Measurements from ENCODE around the gene NALCN.

Gene NALCN

DNA sequence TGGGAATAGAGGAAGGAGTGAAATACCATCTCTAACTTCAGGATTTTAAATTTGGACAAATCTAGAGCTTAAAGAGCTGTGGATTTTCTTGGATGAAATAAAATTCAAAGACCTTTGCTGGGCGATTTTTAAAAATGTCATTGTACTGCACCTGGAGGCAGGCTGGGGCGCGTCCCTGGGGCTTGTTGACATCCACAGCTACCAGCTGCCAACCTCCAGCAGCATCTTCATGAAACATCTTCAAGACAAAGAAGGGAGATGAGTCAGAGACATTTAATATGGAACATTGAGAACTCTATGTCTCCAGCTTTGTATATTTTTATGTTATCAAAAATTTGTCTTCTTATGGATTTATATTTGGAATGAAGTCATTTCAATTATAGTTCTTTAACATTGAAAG is 132.5 kb downstream of the NALCN start:
- DNase-seq: no peak

DNA sequence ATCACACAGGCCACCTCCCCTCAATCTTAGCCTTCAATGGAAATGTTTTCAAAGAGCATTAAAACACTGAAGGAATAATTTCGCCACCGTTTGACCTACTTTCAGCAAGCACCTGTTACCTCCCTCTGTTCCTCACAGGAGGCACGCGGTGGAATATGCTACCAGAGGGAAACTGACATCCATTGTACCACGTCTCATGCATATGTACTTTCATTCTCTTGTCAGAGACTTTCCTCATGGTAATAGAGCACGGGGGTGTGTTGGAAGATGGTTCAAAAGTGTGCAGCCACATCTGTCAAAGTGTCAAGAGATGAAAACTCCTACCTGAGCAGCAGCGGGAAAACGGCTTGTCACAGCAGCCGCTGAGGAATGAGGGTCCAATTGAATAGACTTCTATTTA is 143.4 kb downstream of the NALCN start:
- peak in 1 of 14 donors; percentile 27 for DNase-seq

DNA sequence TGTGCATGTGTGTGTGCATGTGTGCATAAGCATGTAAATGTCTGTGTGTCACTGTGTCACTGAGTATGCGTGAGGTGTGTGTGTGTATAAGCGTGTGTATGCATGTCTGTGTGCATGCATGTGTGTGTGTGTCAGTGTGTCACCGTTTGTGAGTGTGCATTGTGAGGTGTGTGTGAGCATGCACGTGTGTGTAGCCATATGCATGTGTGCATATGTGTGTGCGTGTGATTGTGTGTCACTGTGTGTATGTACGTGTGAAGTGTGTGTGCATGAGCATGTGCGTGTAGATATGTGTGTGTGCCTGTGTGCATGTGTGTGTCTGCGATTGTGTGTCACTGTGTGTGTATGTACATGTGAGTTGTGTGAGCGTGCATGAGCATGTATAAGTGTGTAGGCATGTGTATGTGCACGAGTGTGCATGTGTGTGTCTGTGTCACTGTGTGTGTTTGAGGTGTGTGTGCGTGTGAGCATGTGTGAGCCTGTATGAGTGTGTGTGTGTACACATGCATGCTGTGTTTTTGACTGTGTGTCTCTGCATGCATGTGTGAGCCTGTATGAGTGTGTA is 144.5 kb downstream of the NALCN start:
- DNase-seq: no peak

DNA sequence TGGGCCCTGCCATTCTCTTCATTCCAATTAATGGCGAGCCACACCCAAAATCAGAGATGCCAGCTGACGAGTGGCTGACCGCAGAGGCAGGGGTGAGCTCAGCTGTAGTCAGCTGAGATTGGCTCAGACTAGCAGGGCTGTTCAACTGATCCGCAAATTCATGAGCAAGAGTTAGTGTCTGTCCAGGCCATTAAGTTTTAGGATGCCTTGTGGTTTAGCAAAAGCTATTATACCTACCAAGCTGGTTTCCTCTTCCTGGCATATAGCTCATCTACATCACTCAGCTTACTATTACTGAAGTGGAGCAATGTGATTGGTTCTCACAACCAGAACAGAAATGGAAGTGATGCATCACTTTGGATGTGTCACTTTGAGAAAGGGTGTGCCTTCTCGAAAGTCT is 148.7 kb downstream of the NALCN start:
- no peak for DNase-seq

DNA sequence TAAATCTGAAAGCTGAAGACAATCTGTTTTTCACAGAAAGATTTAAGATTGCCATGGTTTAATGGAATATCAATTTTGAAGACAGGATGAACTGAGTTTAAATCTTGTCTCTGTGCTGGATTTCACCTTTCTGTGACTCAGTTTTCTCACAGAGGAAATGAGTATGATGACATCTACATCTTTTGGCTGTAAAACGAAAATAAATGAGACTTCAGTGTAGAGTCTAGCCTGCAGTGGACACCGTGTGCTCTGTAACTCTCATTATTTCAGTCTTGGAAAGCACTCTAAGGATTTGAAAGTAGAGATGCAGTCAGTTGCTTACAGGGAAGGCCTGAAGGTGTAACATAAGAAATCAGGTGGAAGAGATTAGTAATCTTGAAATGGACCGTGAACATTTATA is 150.4 kb downstream of the NALCN start:
- DNase-seq: no peak

- DNase-seq: no peak
These were observed 151.4 kb downstream of the NALCN start for GRCh38 chr13:101264931-101265330.

- DNase-seq: no peak
These were observed 154.0 kb downstream of the NALCN start for GRCh38 chr13:101262306-101262705.

DNA sequence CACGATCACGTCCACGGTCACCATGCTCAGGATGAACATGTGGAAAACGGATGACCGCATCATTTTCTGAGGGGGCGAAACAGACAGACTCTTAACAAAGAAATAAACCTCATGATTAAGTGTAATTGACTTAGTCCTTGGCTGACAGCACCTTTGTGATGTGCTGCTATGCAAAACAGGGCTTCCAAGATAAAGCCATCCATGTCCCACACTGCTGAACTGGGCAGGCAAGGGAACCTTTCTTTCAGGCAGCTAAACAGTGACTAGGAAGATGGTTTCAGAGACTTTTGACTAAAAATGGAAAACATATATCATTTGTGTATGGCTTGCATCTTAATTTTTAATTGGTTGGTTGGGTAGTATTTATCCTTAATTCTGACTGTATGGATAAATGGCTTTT is 157.8 kb downstream of the NALCN start:
- no peak for DNase-seq

- no peak for DNase-seq
These were observed 158.2 kb downstream of the NALCN start for GRCh38 chr13:101258071-101258470.

GRCh38 chr13:101248739-101249514 is 167.4 kb downstream of the NALCN start:
- no peak for DNase-seq

- no peak for DNase-seq
These were observed 173.6 kb downstream of the NALCN start for GRCh38 chr13:101242720-101243119.

DNA sequence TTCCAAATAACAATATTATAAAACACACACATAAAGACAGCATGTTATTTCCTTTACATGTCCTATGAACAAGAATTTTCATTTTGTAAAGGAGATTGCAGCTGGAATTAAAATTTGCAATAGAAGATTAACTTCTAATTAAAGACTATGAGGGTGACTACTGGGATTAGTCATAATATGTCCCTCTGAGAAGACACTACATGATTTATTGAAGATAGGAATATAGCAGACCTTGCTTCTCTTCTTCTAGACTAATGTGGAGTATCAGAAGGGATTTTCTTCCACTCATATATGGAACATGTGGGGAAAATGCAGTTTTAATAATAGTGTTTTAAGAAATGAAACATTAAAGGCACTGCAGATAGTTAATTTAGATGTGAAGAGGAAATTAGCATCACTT is 177.8 kb downstream of the NALCN start:
- DNase-seq: no peak

DNA sequence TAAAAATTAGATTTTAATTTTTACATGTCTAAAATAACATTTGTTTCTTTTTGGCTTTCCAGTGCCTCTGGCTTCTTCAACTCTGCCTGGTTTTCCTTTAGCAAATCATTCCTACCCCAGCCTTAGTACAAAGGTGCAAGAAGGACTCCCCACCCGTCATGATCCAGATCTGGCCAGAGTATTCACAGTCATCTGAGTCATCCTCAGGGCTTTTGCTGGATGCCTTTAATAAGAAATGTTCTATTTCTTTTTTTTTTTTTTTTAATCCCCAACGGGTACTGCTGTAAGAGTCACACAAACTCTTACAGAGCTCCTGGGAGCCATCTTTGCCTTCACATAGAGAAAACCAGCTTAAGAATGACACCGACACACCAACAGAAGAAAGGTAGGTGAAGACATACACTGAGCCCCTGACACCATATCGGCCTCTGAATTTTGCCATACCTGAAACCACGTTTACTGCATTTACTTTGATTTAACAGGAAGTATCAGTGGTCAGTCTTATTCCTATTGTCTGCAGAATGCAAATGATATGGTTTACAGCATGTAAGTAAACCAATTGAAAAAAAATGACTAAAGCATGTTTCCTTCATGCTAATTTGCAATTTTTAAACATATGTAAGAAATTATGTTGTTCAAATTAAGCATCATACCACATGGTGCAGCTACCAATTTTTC is 184.4 kb downstream of the NALCN start:
- peak in 1 of 14 donors; percentile 3 for DNase-seq

DNA sequence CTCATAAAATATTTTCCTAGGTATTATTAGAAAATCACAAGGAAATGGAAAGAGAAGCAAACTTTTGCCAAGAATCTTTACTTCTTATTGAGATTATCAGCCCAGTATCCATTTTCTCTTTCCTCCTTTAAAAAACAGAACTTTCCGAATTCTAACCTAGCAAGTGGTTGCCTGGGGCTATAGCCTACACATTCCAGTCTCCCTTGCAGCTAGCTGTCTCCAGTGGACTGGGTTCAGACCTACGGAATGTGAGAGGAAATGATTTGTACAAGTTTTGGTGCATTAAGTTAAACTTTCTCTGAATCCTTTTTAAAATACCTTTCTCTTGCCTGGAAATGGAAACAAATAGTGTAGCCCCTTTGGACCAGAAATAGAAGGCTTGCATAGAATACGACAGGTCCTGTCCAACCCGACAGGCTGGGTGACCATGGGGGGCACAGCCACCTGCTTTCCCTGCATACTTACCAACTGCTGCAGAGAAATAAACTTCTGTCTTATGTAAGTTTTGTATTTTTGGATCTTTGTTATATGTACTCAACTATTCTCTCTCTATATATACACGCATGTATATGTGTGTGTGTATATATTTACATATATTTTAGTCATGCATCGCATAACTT is 185.9 kb downstream of the NALCN start:
- DNase-seq: peak in 2 of 14 donors; percentile 3 to 87

GRCh38 chr13:101219609-101220265 is 196.6 kb downstream of the NALCN start:
- DNase-seq: no peak

DNA sequence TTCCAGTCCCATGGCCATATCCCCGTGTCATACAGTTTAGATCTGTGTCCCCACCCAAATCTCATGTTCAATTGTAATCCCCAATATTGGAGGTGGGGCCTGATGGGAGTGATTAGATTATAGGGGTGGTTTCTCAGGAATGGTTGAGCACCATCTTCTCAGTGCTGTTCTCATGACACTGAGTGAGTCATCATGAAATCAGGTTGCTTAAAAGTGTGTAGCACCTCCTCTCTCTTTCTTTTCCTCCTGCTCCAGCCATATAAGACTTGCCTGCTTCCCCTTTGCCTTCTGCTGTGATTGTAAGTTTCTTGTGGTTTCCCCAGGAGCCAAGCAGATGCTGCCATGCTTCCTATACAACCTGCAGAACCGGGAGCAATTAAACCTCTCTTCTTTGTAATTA is 197.8 kb downstream of the NALCN start:
- DNase-seq: no peak

- no peak for DNase-seq
These were observed 199.2 kb downstream of the NALCN start for GRCh38 chr13:101217086-101217485.

DNA sequence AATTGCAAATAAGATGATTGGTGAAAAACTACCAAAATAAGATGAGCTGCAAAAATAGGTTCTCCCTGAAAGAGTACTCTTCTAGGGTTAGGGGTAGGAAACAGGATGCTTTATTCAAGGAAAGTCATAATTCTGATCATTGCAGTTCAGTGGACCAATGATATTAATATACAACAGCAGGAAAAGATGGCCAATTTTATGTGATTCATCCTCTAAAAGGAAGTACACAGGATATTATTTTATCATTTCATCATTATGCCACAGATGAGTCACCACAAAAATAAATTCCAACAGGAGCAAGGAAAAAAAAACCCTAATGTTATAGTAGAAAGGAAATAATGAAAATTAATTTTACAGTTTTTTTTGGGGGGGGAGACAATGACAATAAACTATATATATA is 205.0 kb downstream of the NALCN start:
- DNase-seq: no peak

DNA sequence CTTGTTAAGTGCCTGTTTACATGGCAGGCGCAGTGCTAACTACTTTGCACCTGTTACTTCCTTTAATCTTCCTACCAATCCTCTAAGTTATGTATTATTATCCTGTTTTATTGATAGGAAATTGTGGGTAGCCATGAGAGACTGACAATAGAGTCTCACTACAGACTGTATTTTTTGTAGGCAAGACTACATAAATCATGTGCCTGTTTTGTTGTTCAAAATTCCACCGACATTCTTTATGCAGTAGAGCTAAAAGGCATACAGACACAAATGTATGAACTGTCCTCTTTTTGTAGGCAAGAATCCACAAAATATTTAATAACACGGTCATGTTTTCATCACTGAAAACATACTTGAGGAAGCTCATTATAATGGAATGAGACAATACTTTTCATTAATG is 205.5 kb downstream of the NALCN start:
- DNase-seq: no peak

GRCh38 chr13:101209206-101209893 is 207.0 kb downstream of the NALCN start:
- no peak for DNase-seq

GRCh38 chr13:101205408-101205807 is 210.9 kb downstream of the NALCN start:
- no peak for DNase-seq

Measured in C1 segment of cervical spinal cord (tissue), 14 donors.